Endothelial cell of umbilical vein (primary cell): ENCODE results near the gene ZNF600. TPM values are rescaled to one million over a fixed set of nuclear protein-coding genes. Genes with fewer than 3 reads are reported as not detected.

Experiments
- BruUV-seq: library from RNA; stranded (reverse); fragments of 400-500 nt; replicated peaks from 2 replicates; lab custom pipeline; 2021; lab: Mats Ljungman, UMichigan
- CTCF ChIA-PET: fragments of 300-600, 350-600 bp; sonication (Branson Sonifier 250); formaldehyde crosslinking; loops from one replicate; lab custom pipeline; 2021; ENCODE audit warnings: antibody characterized with exemption, inconsistent platforms; lab: Charles Lee
- POLR2A ChIA-PET: fragments of 300-600, 350-600 bp; sonication (Branson Sonifier 250); formaldehyde crosslinking; loops from one replicate; lab custom pipeline; 2021; ENCODE audit warnings: antibody characterized with exemption, inconsistent platforms; lab: Charles Lee
- DNase-seq: peaks from one replicate; pipeline ENCODE4 v3.0.0-alpha.2; 2011; ENCODE audit warnings: low read depth, low spot score
- FAIRE-seq: peaks from 2 replicates; lab custom pipeline; 2011; peaks lifted over from hg19 to GRCh38; lab: Jason Lieb, UNC
- H2AFZ ChIP-seq: 2 replicates; pipeline ENCODE4 v1.6.0; 2012; ENCODE audit warnings: low read depth, low read length, control low read depth, inconsistent platforms
- H3K27ac ChIP-seq: 2 replicates; pipeline ENCODE4 v1.5.1; 2011; ENCODE audit warnings: low read depth, mild to moderate bottlenecking, control low read depth, low read length, moderate library complexity; ENCODE audit not compliant: insufficient read depth
- H3K27me3 ChIP-seq, 2 experiments: 2 replicates each; pipeline versions ENCODE4 v1.6.0 to v1.6.1; 2011; ENCODE audit warnings: low read length in 2 of 2, mixed read lengths in 1 of 2; ENCODE audit not compliant: control insufficient read depth in 2 of 2, insufficient read depth in 2 of 2
- H3K36me3 ChIP-seq, 2 experiments: 2 replicates in 1 of 2; 3 replicates in 1 of 2; pipeline ENCODE4 v1.5.1; 2011; ENCODE audit warnings: low read length in 2 of 2, mild to moderate bottlenecking in 1 of 2, moderate library complexity in 1 of 2; ENCODE audit not compliant: control insufficient read depth in 2 of 2, insufficient read depth in 2 of 2; ENCODE audit errors: extremely low read depth in 1 of 2
- H3K4me1 ChIP-seq: 3 replicates; pipeline ENCODE4 v1.5.1; 2011; ENCODE audit warnings: mild to moderate bottlenecking, low read length; ENCODE audit not compliant: control insufficient read depth, insufficient read depth; ENCODE audit errors: extremely low read depth
- H3K4me2 ChIP-seq: 2 replicates; pipeline ENCODE4 v1.6.1; 2011; ENCODE audit warnings: low read length, control low read depth, mixed read lengths; ENCODE audit not compliant: insufficient read depth
- H3K4me3 ChIP-seq, 3 experiments: fragments of 200-600 bp in 1 of 3; sonication (generic), shearing (Covaris generic) in 1 of 3; replicated peaks in 1 of 3; 2 replicates each; pipeline ENCODE4 v1.5.1; 2011 to 2016; ENCODE audit warnings: control low read depth in 3 of 3, low read length in 3 of 3, mild to moderate bottlenecking in 2 of 3, inconsistent platforms in 1 of 3, low read depth in 1 of 3, moderate library complexity in 1 of 3; ENCODE audit not compliant: insufficient read depth in 1 of 3
- H3K79me2 ChIP-seq: 2 replicates; pipeline ENCODE4 v1.6.0; 2012; ENCODE audit warnings: low read length, inconsistent platforms; ENCODE audit not compliant: control insufficient read depth, insufficient read depth
- H3K9ac ChIP-seq: replicated peaks from 2 replicates; pipeline ENCODE3; 2011; ENCODE audit warnings: low read length, control low read depth; ENCODE audit not compliant: insufficient read depth; ENCODE audit errors: extremely low read depth
- H3K9me1 ChIP-seq: replicated peaks from 3 replicates; pipeline ENCODE4 v1.6.0; 2011; ENCODE audit warnings: mild to moderate bottlenecking, low read length; ENCODE audit not compliant: control insufficient read depth, insufficient read depth; ENCODE audit errors: extremely low read depth
- H3K9me3 ChIP-seq: replicated peaks from 2 replicates; pipeline ENCODE4 v1.5.1; 2012; ENCODE audit warnings: low read length, inconsistent platforms; ENCODE audit not compliant: control insufficient read depth, insufficient read depth
- H4K20me1 ChIP-seq: replicated peaks from 2 replicates; pipeline ENCODE3; 2011; ENCODE audit warnings: mild to moderate bottlenecking, low read length; ENCODE audit not compliant: control insufficient read depth, insufficient read depth; ENCODE audit errors: extremely low read depth
- CTCF ChIP-seq, 2 donors: IDR thresholded peaks; 1 replicate in 1 of 2; 2 replicates in 1 of 2; pipeline ENCODE4 v1.5.1; 2011; ENCODE audit warnings: low read length in 2 of 2, mild to moderate bottlenecking in 2 of 2, moderate library complexity in 2 of 2, control low read depth in 1 of 2, inconsistent platforms in 1 of 2, low read depth in 1 of 2; ENCODE audit not compliant: insufficient read depth in 1 of 2; ENCODE audit errors: extremely low read depth in 1 of 2
- EZH2 ChIP-seq: IDR thresholded peaks from 2 replicates; pipeline ENCODE4 v1.6.1; 2012; ENCODE audit warnings: borderline replicate concordance, low read depth, mild to moderate bottlenecking, moderate library complexity, low read length, inconsistent platforms; ENCODE audit not compliant: severe bottlenecking
- FOS ChIP-seq: IDR thresholded peaks from 2 replicates; pipeline ENCODE4 v1.6.1; 2011; ENCODE audit warnings: mild to moderate bottlenecking, low read length, moderate library complexity, borderline replicate concordance; ENCODE audit not compliant: insufficient read depth
- GATA2 ChIP-seq: IDR thresholded peaks from 2 replicates; pipeline ENCODE4 v1.7.0; 2011; ENCODE audit warnings: low read depth, mild to moderate bottlenecking, moderate library complexity, mixed read lengths, low read length; ENCODE audit not compliant: insufficient read length, insufficient read depth
- JUN ChIP-seq: IDR thresholded peaks from 2 replicates; pipeline ENCODE4 v1.6.1; 2011; ENCODE audit warnings: borderline replicate concordance, low read depth; ENCODE audit not compliant: insufficient read length, insufficient read depth
- MAX ChIP-seq: IDR thresholded peaks from 2 replicates; pipeline ENCODE4 v1.6.1; 2011; ENCODE audit not compliant: insufficient read depth, insufficient read length
- MYC ChIP-seq: IDR thresholded peaks from one replicate; pipeline ENCODE4 v1.6.1; 2011; ENCODE audit warnings: mild to moderate bottlenecking, low read depth, low read length
- POLR2A ChIP-seq: IDR thresholded peaks from 2 replicates; pipeline ENCODE4 v1.6.1; 2012; ENCODE audit warnings: low read depth, mild to moderate bottlenecking, control low read depth, low read length
- POLR2AphosphoS5 ChIP-seq: IDR thresholded peaks from 2 replicates; pipeline ENCODE4 v1.6.1; 2012; ENCODE audit warnings: low read depth, mild to moderate bottlenecking, control low read depth, low read length, moderate library complexity; ENCODE audit not compliant: insufficient read depth
- dilution Hi-C: fragments of 300-500 bp; cut with MboI; formaldehyde crosslinking; loops from one replicate; pipeline ENCODE4 v1.15.0; 2019; ENCODE audit warnings: low sequenced_read_pairs; ENCODE audit not compliant: extremely low pct_ligation_motif_present
- intact Hi-C: fragments of 100-400 bp; cut with micrococcal nuclease; formaldehyde crosslinking; loops from one replicate; pipeline ENCODE4 v1.10.0; 2022
- polyA plus RNA-seq, 4 experiments: library from polyadenylated mRNA; depleted of rRNA in 3 of 4; stranded (reverse) in 3 of 4; unstranded in 1 of 4; fragments of >200 nt; gene quantifications; 2 replicates each; pipeline versions ENCODE4 v1.2.1 to v1.2.3, GENCODE V29; 2011 to 2012; ENCODE audit warnings: missing spikeins in 1 of 4
- total RNA-seq: library from RNA; stranded (reverse); gene quantifications from 2 replicates; pipeline ENCODE4 v1.2.3, GENCODE V29; 2021

ZNF600 gene
- total and polyA plus RNA-seq, 2 donors (not counting 3 experiments of a cell fraction or from before 2014, with no cell fraction given), result 5.2 to 5.8 TPM

DNA sequence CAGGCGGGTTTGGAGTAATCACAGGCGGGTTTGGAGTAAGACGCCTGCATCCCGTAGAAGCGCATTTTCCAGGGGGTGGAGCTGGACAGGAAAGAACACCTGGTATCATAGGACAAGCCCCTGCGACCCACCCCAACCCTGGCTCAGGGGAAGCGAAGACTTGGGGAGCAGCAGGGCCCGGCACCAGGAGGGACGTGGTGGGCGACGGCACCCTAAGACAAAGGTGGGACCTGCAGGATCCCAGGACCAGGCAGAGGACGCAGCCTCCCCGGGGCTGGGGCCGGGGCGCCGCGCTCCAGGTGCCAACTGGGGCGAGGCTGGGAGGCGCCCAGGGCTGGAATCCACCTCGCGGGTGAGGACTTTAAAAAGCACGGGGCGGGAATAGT lies 520 bp downstream of the ZNF600 start:
- Histone ChIP-seq H3K27ac (no peak overlapping the region), H3K9me3 (no peaks in the 10 kb centered on the region), H4K20me1 (no peaks in the 10 kb centered on the region), H3K4me1 (peaks cover 10% of the 10 kb centered on the region), H3K4me3 (peak overlapping the region; percentile 45 to 95 (median 88)), H3K27me3 (no peaks in the 10 kb centered on the region), H3K9ac (peak overlapping the region; percentile 84), H3K36me3 (no peaks in the 10 kb centered on the region), H2AFZ (peak overlapping the region; percentile 100), H3K4me2 (peak overlapping the region; percentile 75), H3K9me1 (no peaks in the 10 kb centered on the region), H3K79me2 (no peaks in the 10 kb centered on the region)
- intact Hi-C loops, result loop anchor here (2.0 kb wide), 1 partner anchor 177 kb away; the partner anchor contains the start of gene ZNF816
- dilution Hi-C loops, result no loop called here
- CTCF ChIA-PET, result no interaction called here
- POLR2A ChIA-PET, result no interaction called here
- FAIRE-seq, result no peak
- peak; percentile 2 for DNase-seq
- BruUV-seq, result TSS peak; percentile 83
- TF ChIP-seq FOS (no peak), CTCF (IDR thresholded peaks at IDR 0.05; ENCODE audit: extremely low read depth in 1 of 2, insufficient read depth in 1 of 2, low read depth in 1 of 2, low read length in 2 of 2) (no peak), EZH2 (no peak), GATA2 (no peak), POLR2AphosphoS5 (no peak), POLR2A (no peak), MAX (no peak), MYC (no peak), JUN (no peak)
